Natural killer cell treated with Interleukin-12 subunit alpha and Interleukin-12 subunit beta and Interleukin-15 and Interleukin-18, amount 100 ng/mL, for 72 hours (primary cell): Measurements from ENCODE around the gene RAPSN. TPM values are rescaled to one million over a fixed set of nuclear protein-coding genes. Genes with fewer than 3 reads are reported as not detected.
A peak's percentile ranks its signal among the peaks of the same experiment; 100 is the strongest.

Experiments
- ATAC-seq, 2 donors: fragments of 150-1000 bp; cut with Tn5 transposase in 1 of 2; sonication (Bioruptor Pico), chemical (Tn5 transposase) in 1 of 2; 2 replicates each; pipeline ENCODE4 v1.10.0; 2021
- DNase-seq: peaks from one replicate; pipeline ENCODE4 v3.0.0; 2022; ENCODE audit warnings: low spot score
- H3K27ac Mint-ChIP-seq, 2 donors: 1 replicate in 1 of 2; 2 replicates in 1 of 2; pipeline ENCODE4 v1.8.0; 2022; ENCODE audit warnings: mixed read lengths in 2 of 2, mild to moderate bottlenecking in 1 of 2, moderate library complexity in 1 of 2
- H3K27me3 Mint-ChIP-seq, 2 donors: 1 replicate in 1 of 2; 2 replicates in 1 of 2; pipeline ENCODE4 v1.8.0; 2022; ENCODE audit warnings: mixed read lengths in 2 of 2
- H3K36me3 Mint-ChIP-seq: one replicate; pipeline ENCODE4 v1.8.0; 2022; ENCODE audit warnings: mixed read lengths
- H3K4me1 Mint-ChIP-seq, 2 donors: 1 replicate in 1 of 2; 2 replicates in 1 of 2; pipeline ENCODE4 v1.8.0; 2022; ENCODE audit warnings: low read depth in 2 of 2, mixed read lengths in 2 of 2, mild to moderate bottlenecking in 1 of 2
- H3K4me3 Mint-ChIP-seq: one replicate; pipeline ENCODE4 v1.8.0; 2022; ENCODE audit warnings: mixed read lengths
- H3K9me3 Mint-ChIP-seq: 2 replicates; pipeline ENCODE4 v1.8.0; 2022; ENCODE audit warnings: mixed read lengths
- total RNA-seq, 2 donors: library from RNA; stranded (reverse); gene quantifications; one replicate each; pipeline ENCODE4 v1.2.3, GENCODE V29; 2022

The RAPSN gene
- 1 to 10 TPM; 1.8 to 4.0 TPM for total RNA-seq

GRCh38 chr11:47448566-47449427 is at the start of gene RAPSN:
Gene RAPSN (minus strand): TSS chr11:47449136. CDS start chr11:47448964, 172 bp downstream.
- H3K27ac Mint-ChIP-seq, result no peak within 1 kb of the TSS
- H3K27me3 Mint-ChIP-seq, result no peaks in the 10 kb centered on the region
- peaks cover 0 to 3% of the 10 kb centered on the region in 2 donors for H3K4me1 Mint-ChIP-seq
- DNase-seq (no peak), ATAC-seq (peak; percentile 3 to 36)
- H3K9me3 Mint-ChIP-seq, result no peaks in the 10 kb centered on the region
- no peak within 1 kb of the TSS for H3K4me3 Mint-ChIP-seq
- no peaks in the 10 kb centered on the region for H3K36me3 Mint-ChIP-seq

- ATAC-seq, result no peak
- no peaks in the 10 kb centered on the region for H3K27me3 Mint-ChIP-seq
- H3K4me3 Mint-ChIP-seq, result no peak overlapping the region
- H3K36me3 Mint-ChIP-seq, result peaks cover 4% of the 10 kb centered on the region
- no peaks in the 10 kb centered on the region for H3K9me3 Mint-ChIP-seq
- peaks cover 23 to 32% of the 10 kb centered on the region in 2 donors for H3K4me1 Mint-ChIP-seq
- H3K27ac Mint-ChIP-seq, result peak overlapping the region in 1 of 2 donors; percentile 21
- DNase-seq, result no peak
These were observed 49.2 kb upstream of the RAPSN start for GRCh38 chr11:47498149-47498548.

- H3K36me3 Mint-ChIP-seq, result peaks cover 9% of the 10 kb centered on the region
- ATAC-seq (no peak), DNase-seq (no peak)
- no peak overlapping the region for H3K4me3 Mint-ChIP-seq
- no peaks in the 10 kb centered on the region for H3K9me3 Mint-ChIP-seq
- peaks cover 24 to 28% of the 10 kb centered on the region in 2 donors for H3K4me1 Mint-ChIP-seq
- H3K27me3 Mint-ChIP-seq, result no peaks in the 10 kb centered on the region
- H3K27ac Mint-ChIP-seq, result no peak overlapping the region
These were observed 47.9 kb upstream of the RAPSN start for GRCh38 chr11:47496808-47497207.

- no peaks in the 10 kb centered on the region for H3K27me3 Mint-ChIP-seq
- H3K36me3 Mint-ChIP-seq, result peaks cover 9% of the 10 kb centered on the region
- H3K9me3 Mint-ChIP-seq, result no peaks in the 10 kb centered on the region
- peaks cover 24 to 27% of the 10 kb centered on the region in 2 donors for H3K4me1 Mint-ChIP-seq
- ATAC-seq, result no peak
- DNase-seq, result no peak
- H3K27ac Mint-ChIP-seq, result no peak overlapping the region
- no peak overlapping the region for H3K4me3 Mint-ChIP-seq
These were observed 46.9 kb upstream of the RAPSN start for GRCh38 chr11:47495856-47496217.

GRCh38 chr11:47495011-47495855 is 46.3 kb upstream of the RAPSN start:
- Mint-ChIP-seq H3K4me1 (peaks cover 19 to 21% of the 10 kb centered on the region in 2 donors), H3K36me3 (peaks cover 9% of the 10 kb centered on the region), H3K27me3 (no peaks in the 10 kb centered on the region), H3K27ac (no peak overlapping the region), H3K4me3 (no peak overlapping the region), H3K9me3 (no peaks in the 10 kb centered on the region)
- DNase-seq, result no peak
- no peak for ATAC-seq

- Mint-ChIP-seq H3K27me3 (no peaks in the 10 kb centered on the region), H3K36me3 (peaks cover 15% of the 10 kb centered on the region), H3K4me3 (no peak overlapping the region), H3K27ac (peak overlapping the region in 1 of 2 donors; percentile 30), H3K4me1 (peaks cover 16 to 23% of the 10 kb centered on the region in 2 donors), H3K9me3 (no peaks in the 10 kb centered on the region)
- no peak for DNase-seq
- no peak for ATAC-seq
These were observed 40.4 kb upstream of the RAPSN start for GRCh38 chr11:47489395-47489755.

GRCh38 chr11:47488674-47489394 is 39.9 kb upstream of the RAPSN start:
- ATAC-seq, result no peak
- Mint-ChIP-seq H3K9me3 (no peaks in the 10 kb centered on the region), H3K4me3 (no peak overlapping the region), H3K27ac (peak overlapping the region; percentile 30 to 34), H3K4me1 (peaks cover 16 to 19% of the 10 kb centered on the region in 2 donors), H3K36me3 (peaks cover 19% of the 10 kb centered on the region), H3K27me3 (no peaks in the 10 kb centered on the region)
- no peak for DNase-seq

- Mint-ChIP-seq H3K9me3 (no peaks in the 10 kb centered on the region), H3K36me3 (peaks cover 22% of the 10 kb centered on the region), H3K27ac (peak overlapping the region; percentile 21 to 34), H3K4me1 (peaks cover 15 to 16% of the 10 kb centered on the region in 2 donors), H3K4me3 (no peak overlapping the region), H3K27me3 (no peaks in the 10 kb centered on the region)
- ATAC-seq (no peak), DNase-seq (no peak)
These were observed 39.2 kb upstream of the RAPSN start for GRCh38 chr11:47488111-47488510.

GRCh38 chr11:47487421-47487820 is 38.5 kb upstream of the RAPSN start:
- H3K36me3 Mint-ChIP-seq, result peaks cover 22% of the 10 kb centered on the region

GRCh38 chr11:47485107-47485506 is 36.2 kb upstream of the RAPSN start:
- DNase-seq, result no peak
- no peaks in the 10 kb centered on the region for H3K27me3 Mint-ChIP-seq
- H3K4me1 Mint-ChIP-seq, result peaks cover 8 to 10% of the 10 kb centered on the region in 2 donors
- no peaks in the 10 kb centered on the region for H3K9me3 Mint-ChIP-seq
- H3K4me3 Mint-ChIP-seq, result no peak overlapping the region
- H3K27ac Mint-ChIP-seq, result no peak overlapping the region
- peaks cover 28% of the 10 kb centered on the region for H3K36me3 Mint-ChIP-seq
- ATAC-seq, result no peak

More at GRCh38 chr11:47487421-47487820, 38.5 kb upstream of the RAPSN start:
- DNase-seq, result no peak
- Mint-ChIP-seq H3K27ac (peak overlapping the region in 1 of 2 donors; percentile 21), H3K4me1 (peaks cover 10 to 11% of the 10 kb centered on the region in 2 donors), H3K9me3 (no peaks in the 10 kb centered on the region), H3K4me3 (no peak overlapping the region), H3K27me3 (no peaks in the 10 kb centered on the region)
- ATAC-seq, result no peak

- ATAC-seq (no peak), DNase-seq (no peak)
- Mint-ChIP-seq H3K27me3 (no peaks in the 10 kb centered on the region), H3K9me3 (no peaks in the 10 kb centered on the region), H3K36me3 (peaks cover 28% of the 10 kb centered on the region), H3K4me1 (peaks cover 4% of the 10 kb centered on the region in 2 donors), H3K4me3 (no peak overlapping the region), H3K27ac (peak overlapping the region in 1 of 2 donors; percentile 14)
These were observed 34.5 kb upstream of the RAPSN start for GRCh38 chr11:47483457-47483856.

- DNase-seq (no peak), ATAC-seq (no peak)
- H3K36me3 Mint-ChIP-seq, result peaks cover 31% of the 10 kb centered on the region
- H3K27me3 Mint-ChIP-seq, result no peaks in the 10 kb centered on the region
- H3K27ac Mint-ChIP-seq, result no peak overlapping the region
- no peak overlapping the region for H3K4me3 Mint-ChIP-seq
- peaks cover 3 to 8% of the 10 kb centered on the region in 2 donors for H3K4me1 Mint-ChIP-seq
- H3K9me3 Mint-ChIP-seq, result no peaks in the 10 kb centered on the region
These were observed 31.8 kb upstream of the RAPSN start for GRCh38 chr11:47480762-47481161.

- no peak overlapping the region for H3K27ac Mint-ChIP-seq
- peaks cover 33% of the 10 kb centered on the region for H3K36me3 Mint-ChIP-seq
- H3K9me3 Mint-ChIP-seq, result no peaks in the 10 kb centered on the region
- no peaks in the 10 kb centered on the region for H3K27me3 Mint-ChIP-seq
- ATAC-seq (no peak), DNase-seq (no peak)
- H3K4me1 Mint-ChIP-seq, result peaks cover 3 to 13% of the 10 kb centered on the region in 2 donors
- H3K4me3 Mint-ChIP-seq, result no peak overlapping the region
These were observed 29.9 kb upstream of the RAPSN start for GRCh38 chr11:47478651-47479329.
